ENCODE measurements around the gene B3GALT4. TPM values are rescaled to one million over a fixed set of nuclear protein-coding genes. Genes with fewer than 3 reads are reported as not detected.

The B3GALT4 gene
- total RNA-seq, 1 experiment from 2014 or later, result 1.9 TPM

DNA sequence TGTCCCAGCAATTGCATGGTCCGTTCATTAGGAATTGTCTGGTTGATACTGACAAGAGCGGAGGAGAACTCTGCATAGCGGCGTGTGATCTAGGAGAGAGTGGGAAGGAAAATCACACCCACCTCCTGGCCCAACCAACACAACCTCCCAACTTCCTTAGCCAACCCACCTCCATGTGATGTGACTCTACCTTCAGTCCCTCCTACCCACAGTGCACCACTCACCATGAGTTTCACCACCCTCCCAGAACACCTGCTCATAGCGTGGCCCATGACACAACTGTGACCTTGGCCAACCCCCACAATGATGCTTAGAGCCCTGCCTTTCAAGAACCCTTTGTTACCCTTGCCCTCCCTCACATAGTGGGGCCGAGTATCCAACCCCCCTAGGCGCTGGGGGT lies 12.9 kb upstream of the B3GALT4 start:
- Histone ChIP-seq H3K4me1 (ENCODE audit: control insufficient read depth in 1 of 2, insufficient read depth in 2 of 2, low read length in 2 of 2) (peaks cover 18 to 32% of the 10 kb centered on the region in 2 experiments), H3K9me2 (ENCODE audit: insufficient read depth) (no peaks in the 10 kb centered on the region), H3K27me3 (ENCODE audit: insufficient read depth, low read length) (no peaks in the 10 kb centered on the region), H2AFZ (ENCODE audit: low read depth, low read length, poor library complexity, severe bottlenecking) (no peak overlapping the region), H3K9ac (ENCODE audit: low read length) (no peak overlapping the region), H3K27ac (ENCODE audit: low read depth, low read length) (no peak overlapping the region; the same call in 1 of the 2 replicates), H4K20me1 (ENCODE audit: insufficient read depth) (no peaks in the 10 kb centered on the region), H3K36me3 (ENCODE audit: control insufficient read depth in 1 of 2, insufficient read depth in 2 of 2, low read length in 2 of 2) (peaks cover 7 to 32% of the 10 kb centered on the region in 2 experiments; a peak in 3 of 4 replicates), H3K4me3 (replicated peaks in 1 of 2; ENCODE audit: low read depth in 1 of 2, low read length in 2 of 2) (no peak overlapping the region), H3K4me2 (ENCODE audit: low read length) (no peak overlapping the region), H3K9me3 (ENCODE audit: control insufficient read depth in 1 of 2, insufficient read depth in 1 of 2, low read depth in 1 of 2, low read length in 2 of 2) (no peaks in the 10 kb centered on the region), H3K79me2 (ENCODE audit: insufficient read depth, low read length) (no peaks in the 10 kb centered on the region)
- ATAC-seq, result 0 out of 2 replicates have a peak, but pooled peaks have one; percentile 12
- ChIA-PET POLR2A (interaction anchor here (1.2 kb wide), 1 partner anchor 131 kb away, joined by 3 read pairs; no protein-coding TSS in a partner anchor), CTCF (no interaction called here), RAD21 (ENCODE audit: low non-redundant PET in 1 of 2, low total read pairs in 2 of 2, uncharacterized antibody in 2 of 2, unreplicated experiment in 2 of 2) (no interaction called here)
- TF ChIP-seq ELF1 (IDR thresholded peaks at IDR 0.05; ENCODE audit: borderline replicate concordance, low read depth), result no peak
- TF ChIP-seq ZFX (IDR thresholded peaks at IDR 0.05), result no peak
- no peak for TF ChIP-seq FOSL1 (IDR thresholded peaks at IDR 0.05; ENCODE audit: low read depth)
- no peak for TF ChIP-seq RAD21 (IDR thresholded peaks at IDR 0.05; ENCODE audit: low read depth)
- TF ChIP-seq, protein P1, sequence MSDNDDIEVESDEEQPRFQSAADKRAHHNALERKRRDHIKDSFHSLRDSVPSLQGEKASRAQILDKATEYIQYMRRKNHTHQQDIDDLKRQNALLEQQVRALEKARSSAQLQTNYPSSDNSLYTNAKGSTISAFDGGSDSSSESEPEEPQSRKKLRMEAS (IDR thresholded peaks at IDR 0.05), result no peak
- TF ChIP-seq, protein P2, sequence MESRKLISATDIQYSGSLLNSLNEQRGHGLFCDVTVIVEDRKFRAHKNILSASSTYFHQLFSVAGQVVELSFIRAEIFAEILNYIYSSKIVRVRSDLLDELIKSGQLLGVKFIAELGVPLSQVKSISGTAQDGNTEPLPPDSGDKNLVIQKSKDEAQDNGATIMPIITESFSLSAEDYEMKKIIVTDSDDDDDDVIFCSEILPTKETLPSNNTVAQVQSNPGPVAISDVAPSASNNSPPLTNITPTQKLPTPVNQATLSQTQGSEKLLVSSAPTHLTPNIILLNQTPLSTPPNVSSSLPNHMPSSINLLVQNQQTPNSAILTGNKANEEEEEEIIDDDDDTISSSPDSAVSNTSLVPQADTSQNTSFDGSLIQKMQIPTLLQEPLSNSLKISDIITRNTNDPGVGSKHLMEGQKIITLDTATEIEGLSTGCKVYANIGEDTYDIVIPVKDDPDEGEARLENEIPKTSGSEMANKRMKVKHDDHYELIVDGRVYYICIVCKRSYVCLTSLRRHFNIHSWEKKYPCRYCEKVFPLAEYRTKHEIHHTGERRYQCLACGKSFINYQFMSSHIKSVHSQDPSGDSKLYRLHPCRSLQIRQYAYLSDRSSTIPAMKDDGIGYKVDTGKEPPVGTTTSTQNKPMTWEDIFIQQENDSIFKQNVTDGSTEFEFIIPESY (IDR thresholded peaks at IDR 0.05; ENCODE audit: extremely low read depth, insufficient replicate concordance, low read length), result no peak
- TF ChIP-seq, protein P3, sequence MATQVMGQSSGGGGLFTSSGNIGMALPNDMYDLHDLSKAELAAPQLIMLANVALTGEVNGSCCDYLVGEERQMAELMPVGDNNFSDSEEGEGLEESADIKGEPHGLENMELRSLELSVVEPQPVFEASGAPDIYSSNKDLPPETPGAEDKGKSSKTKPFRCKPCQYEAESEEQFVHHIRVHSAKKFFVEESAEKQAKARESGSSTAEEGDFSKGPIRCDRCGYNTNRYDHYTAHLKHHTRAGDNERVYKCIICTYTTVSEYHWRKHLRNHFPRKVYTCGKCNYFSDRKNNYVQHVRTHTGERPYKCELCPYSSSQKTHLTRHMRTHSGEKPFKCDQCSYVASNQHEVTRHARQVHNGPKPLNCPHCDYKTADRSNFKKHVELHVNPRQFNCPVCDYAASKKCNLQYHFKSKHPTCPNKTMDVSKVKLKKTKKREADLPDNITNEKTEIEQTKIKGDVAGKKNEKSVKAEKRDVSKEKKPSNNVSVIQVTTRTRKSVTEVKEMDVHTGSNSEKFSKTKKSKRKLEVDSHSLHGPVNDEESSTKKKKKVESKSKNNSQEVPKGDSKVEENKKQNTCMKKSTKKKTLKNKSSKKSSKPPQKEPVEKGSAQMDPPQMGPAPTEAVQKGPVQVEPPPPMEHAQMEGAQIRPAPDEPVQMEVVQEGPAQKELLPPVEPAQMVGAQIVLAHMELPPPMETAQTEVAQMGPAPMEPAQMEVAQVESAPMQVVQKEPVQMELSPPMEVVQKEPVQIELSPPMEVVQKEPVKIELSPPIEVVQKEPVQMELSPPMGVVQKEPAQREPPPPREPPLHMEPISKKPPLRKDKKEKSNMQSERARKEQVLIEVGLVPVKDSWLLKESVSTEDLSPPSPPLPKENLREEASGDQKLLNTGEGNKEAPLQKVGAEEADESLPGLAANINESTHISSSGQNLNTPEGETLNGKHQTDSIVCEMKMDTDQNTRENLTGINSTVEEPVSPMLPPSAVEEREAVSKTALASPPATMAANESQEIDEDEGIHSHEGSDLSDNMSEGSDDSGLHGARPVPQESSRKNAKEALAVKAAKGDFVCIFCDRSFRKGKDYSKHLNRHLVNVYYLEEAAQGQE (IDR thresholded peaks at IDR 0.05; ENCODE audit: low read depth), result no peak
- TF ChIP-seq YY1 (IDR thresholded peaks at IDR 0.05; ENCODE audit: extremely low read depth, insufficient replicate concordance, low read depth, low read length), result no peak
- no peak for TF ChIP-seq POLR2A (IDR thresholded peaks at IDR 0.05; ENCODE audit: borderline replicate concordance, extremely low read depth, insufficient read depth, insufficient read length)
- TF ChIP-seq EGR1 (IDR thresholded peaks at IDR 0.05; ENCODE audit: low read depth), result no peak
- TF ChIP-seq CEBPB (IDR thresholded peaks at IDR 0.05; ENCODE audit: low read depth), result no peak
- TF ChIP-seq ZNF274 (IDR thresholded peaks at IDR 0.05; ENCODE audit: low read depth, low read length), result no peak
- DNase-seq (ENCODE audit: low read depth, low spot score), result no peak
- no TSS peak for BruUV-seq (replicated peaks)
- intact Hi-C loops (cut with micrococcal nuclease), result no loop called here

All from HCT116 (cell line).